ENCODE measurements around the gene C5AR1.
"Not testable (repeated sequence)": the region's sequence is repeated elsewhere in the genome, so short reads cannot be mapped to it uniquely, and the experiment has no call there.

The C5AR1 gene

DNA sequence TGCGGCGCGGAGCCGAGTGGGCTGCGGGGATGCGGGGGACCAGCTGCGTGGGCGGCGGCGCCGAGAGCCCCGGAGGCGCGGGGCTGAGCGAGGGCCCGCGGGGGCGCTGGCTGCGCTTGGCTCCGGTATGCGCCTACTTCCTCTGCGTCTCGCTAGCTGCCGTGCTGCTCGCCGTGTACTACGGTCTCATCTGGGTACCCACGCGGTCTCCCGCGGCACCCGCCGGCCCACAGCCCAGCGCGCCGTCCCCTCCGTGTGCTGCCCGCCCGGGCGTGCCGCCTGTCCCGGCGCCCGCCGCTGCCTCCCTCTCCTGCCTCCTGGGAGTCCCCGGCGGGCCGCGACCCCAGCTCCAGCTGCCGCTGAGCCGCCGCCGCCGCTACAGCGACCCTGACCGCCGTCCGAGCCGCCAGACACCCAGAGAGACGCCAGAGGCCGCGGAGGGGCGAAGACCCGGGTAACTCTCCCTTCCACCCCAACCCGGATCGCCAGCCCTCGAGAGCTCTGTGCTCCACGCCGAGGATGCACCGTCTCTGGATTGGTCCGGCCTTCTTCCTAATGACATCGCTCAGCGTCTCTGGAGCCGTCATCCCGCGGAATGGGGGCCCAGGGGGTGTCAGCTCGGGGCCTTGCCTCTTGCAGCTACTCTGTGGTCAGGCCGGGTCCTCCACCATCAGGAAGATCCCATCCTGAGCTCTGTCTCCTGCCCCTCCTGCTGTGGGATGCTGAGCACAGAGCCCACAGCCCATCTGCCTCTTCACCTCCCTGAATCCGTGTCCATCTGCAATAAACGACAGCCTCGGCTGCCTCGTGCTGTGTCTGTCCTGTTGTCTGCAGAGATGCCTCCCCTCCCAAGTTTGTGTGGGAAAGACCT is 34.5 kb upstream of the C5AR1 start:
- no peak for DNase-seq (ENCODE audit: extremely low read depth, low read depth)
- H3K4me3 ChIP-seq (replicated peaks; ENCODE audit: low read depth, low read length): peak overlapping the region; percentile 48
- TF ChIP-seq, protein P1, sequence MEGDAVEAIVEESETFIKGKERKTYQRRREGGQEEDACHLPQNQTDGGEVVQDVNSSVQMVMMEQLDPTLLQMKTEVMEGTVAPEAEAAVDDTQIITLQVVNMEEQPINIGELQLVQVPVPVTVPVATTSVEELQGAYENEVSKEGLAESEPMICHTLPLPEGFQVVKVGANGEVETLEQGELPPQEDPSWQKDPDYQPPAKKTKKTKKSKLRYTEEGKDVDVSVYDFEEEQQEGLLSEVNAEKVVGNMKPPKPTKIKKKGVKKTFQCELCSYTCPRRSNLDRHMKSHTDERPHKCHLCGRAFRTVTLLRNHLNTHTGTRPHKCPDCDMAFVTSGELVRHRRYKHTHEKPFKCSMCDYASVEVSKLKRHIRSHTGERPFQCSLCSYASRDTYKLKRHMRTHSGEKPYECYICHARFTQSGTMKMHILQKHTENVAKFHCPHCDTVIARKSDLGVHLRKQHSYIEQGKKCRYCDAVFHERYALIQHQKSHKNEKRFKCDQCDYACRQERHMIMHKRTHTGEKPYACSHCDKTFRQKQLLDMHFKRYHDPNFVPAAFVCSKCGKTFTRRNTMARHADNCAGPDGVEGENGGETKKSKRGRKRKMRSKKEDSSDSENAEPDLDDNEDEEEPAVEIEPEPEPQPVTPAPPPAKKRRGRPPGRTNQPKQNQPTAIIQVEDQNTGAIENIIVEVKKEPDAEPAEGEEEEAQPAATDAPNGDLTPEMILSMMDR (IDR thresholded peaks at IDR 0.05; ENCODE audit: low read depth, low read length, missing control alignments): no peak

DNA sequence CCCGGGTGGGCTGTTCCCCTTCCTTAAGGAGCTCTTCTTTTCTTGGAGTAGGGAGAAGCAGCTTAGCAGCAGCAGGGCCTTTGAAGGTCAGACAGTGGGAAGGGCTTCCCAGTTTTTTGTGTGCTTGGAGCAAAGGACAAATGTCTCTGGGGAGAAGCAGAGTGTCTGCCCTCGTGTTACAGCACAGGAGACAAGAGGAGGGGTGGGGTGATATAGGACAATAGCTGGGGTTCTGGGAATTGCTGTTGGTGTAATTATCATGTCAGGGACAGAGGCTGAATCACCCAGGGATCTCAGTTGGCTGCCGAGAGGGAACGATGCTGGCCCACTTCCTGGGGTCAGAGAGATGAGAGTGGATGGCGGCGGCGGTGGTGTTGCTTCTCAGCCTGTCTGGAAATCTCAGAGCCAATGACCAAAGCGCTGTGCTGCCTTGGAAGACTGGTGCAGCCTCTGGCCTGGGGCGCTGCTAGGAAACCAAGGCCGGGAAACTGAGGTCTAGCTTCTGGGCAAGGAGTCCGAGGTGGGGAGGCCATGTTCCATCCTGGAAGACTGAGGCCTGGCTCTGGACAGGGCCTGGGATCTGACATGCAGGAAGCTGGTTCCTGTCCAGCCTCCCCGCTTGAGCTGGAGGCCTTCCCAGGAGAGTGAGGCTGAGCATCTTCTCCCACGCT is 33.7 kb upstream of the C5AR1 start:
- TF ChIP-seq, protein P1 (IDR thresholded peaks at IDR 0.05; ENCODE audit: low read depth, low read length, missing control alignments): no peak
- no peak for DNase-seq (ENCODE audit: extremely low read depth, low read depth)
- H3K4me3 ChIP-seq (replicated peaks; ENCODE audit: low read depth, low read length): peak overlapping the region; percentile 48

DNA sequence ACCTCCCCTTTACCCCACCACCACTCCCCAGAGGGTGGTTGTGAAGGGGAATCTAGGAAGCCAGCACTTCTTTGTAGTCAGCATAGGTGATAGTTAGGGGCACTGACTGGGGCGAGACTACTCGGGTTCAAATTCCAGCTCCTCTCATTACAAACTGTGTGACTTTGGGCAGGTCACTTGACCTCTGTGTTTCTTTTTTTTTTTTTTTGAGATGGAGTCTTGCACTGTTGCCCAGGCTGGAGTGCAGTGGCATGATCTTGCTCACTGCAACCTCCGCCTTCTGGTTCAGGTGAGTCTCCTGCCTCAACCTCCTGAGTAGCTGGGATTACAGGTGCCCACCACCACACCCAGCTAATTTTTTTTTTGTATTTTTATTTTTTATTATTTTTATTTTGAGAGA is 33.1 kb upstream of the C5AR1 start:
- not testable (repeated sequence) for H3K4me3 ChIP-seq (replicated peaks; ENCODE audit: low read depth, low read length); DNase-seq (ENCODE audit: extremely low read depth, low read depth)

DNA sequence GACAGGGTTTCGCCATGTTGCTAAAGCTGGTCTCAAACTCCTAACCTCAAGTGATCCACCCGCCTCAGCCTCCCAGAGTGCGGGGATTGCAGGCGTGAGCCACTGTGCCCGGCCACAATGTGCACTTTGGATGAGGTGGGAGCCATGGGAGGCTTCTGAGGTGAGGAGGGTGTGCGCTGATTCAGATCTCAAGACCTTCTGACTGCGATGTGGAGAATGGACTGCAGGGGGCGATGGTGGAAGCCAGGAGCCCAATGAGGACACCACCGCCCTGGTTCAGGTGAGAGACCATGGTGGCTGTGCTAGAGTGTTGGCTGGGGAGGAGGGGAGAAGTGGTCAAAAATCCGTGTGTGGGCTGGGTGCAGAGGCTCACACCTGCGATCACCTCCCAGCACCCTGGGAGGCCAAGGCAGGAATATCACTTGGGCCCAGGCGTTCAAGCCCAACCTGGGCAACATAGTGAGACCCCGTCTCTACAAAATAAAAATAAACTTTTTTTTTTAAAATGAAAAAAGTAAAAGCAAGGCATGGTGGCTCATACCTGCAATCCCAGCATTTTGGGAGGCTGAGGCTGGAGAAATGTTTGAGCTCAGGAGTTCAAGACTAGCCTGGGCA is 29.4 kb upstream of the C5AR1 start:
- H3K4me3 ChIP-seq (replicated peaks; ENCODE audit: low read depth, low read length): no peak overlapping the region
- TF ChIP-seq, protein P1 (IDR thresholded peaks at IDR 0.05; ENCODE audit: low read depth, low read length, missing control alignments): peak; percentile 56
- DNase-seq (ENCODE audit: extremely low read depth, low read depth): no peak

DNA sequence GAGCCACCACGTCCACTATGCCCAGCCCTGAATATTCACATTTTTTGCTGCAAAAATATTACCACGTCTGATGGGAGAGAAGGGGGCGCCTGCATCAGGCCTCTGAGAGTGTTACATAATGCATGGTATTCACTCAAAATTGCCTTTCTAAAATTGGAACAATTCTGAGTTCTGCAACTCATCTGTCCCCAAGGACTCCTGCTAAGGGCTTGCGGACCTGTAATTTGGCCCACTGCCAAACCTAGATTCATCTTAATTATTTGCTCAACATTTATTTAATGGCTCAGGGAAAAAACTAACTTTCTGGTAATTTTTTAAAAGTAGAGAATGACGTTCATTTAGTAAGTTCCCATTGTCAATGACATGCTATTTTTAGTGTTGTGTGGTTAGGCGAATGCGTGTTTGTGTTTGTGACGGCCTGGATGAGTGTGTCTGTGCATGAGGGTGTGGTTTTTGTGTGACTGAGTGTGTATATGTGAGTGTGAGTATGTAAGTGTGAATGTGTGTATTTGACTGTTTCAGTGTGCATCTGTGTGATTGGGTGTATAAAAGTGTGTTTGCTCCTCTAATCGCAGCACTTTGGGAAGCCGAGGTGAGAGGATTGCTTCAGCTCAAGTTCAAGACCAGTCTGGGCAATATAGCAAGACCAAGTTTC is 26.1 kb upstream of the C5AR1 start:
- TF ChIP-seq, protein P1 (IDR thresholded peaks at IDR 0.05; ENCODE audit: low read depth, low read length, missing control alignments): no peak
- DNase-seq (ENCODE audit: extremely low read depth, low read depth): no peak
- no peak overlapping the region for H3K4me3 ChIP-seq (replicated peaks; ENCODE audit: low read depth, low read length)

DNA sequence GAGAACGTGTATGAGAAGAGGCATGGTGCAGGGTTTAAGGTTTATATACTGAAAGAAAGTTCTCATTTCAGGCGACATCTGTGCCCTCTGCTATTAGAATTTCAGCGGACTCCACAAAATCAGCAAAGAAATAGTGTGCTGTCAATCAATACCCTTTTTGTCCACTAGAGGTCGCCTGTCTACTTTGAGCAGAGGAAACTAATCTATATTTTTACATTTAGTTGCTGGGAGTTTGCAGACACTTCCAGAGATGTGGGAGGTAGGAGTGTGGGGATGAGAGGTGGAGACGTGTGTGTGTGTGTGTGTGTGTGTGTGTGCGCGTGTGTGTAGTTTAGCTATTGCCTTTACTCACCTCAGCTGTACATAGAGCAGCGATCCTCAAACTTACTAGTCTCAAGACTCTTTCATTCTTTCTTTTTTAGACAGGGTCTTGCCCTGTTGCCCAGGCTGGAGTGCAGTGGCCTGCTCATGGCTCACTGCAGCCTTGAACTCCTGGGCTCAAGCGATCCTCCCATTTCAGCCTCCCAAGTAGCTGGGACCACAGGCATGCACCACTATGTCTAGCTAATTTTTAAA is 25.2 kb upstream of the C5AR1 start:
- H3K4me3 ChIP-seq (replicated peaks; ENCODE audit: low read depth, low read length): no peak overlapping the region
- peak; percentile 66 for DNase-seq (ENCODE audit: extremely low read depth, low read depth)
- TF ChIP-seq, protein P1 (IDR thresholded peaks at IDR 0.05; ENCODE audit: low read depth, low read length, missing control alignments): peak; percentile 76

Measured in HFF-Myc (cell line).